ENCODE measurements around the gene NUMBL. TPM values are rescaled to one million over a fixed set of nuclear protein-coding genes. Genes with fewer than 3 reads are reported as not detected.

The NUMBL gene
- total RNA-seq, 1 experiment from 2014 or later, result 18.1 TPM

- DNase-seq (ENCODE audit: low read depth), result peak; percentile 85
These were observed 406 bp upstream of the NUMBL start for GRCh38 chr19:40690693-40691420.

GRCh38 chr19:40689339-40690049 lies 957 bp downstream of the NUMBL start:
- DNase-seq (ENCODE audit: low read depth), result peak; percentile 26

- DNase-seq (ENCODE audit: low read depth), result no peak
These were observed 1.5 kb downstream of the NUMBL start for GRCh38 chr19:40688987-40689338.

GRCh38 chr19:40688309-40688708 lies 2.1 kb downstream of the NUMBL start:
- DNase-seq (ENCODE audit: low read depth), result no peak

- DNase-seq (ENCODE audit: low read depth), result no peak
These were observed 2.9 kb downstream of the NUMBL start for GRCh38 chr19:40687525-40688016.

- no peak for DNase-seq (ENCODE audit: low read depth)
These were observed 3.4 kb downstream of the NUMBL start for GRCh38 chr19:40686882-40687524.

- DNase-seq (ENCODE audit: low read depth), result no peak
These were observed 4.9 kb downstream of the NUMBL start for GRCh38 chr19:40685563-40685962.

GRCh38 chr19:40685016-40685526 lies 5.4 kb downstream of the NUMBL start:
- DNase-seq (ENCODE audit: low read depth), result no peak

- no peak for DNase-seq (ENCODE audit: low read depth)
These were observed 6.2 kb downstream of the NUMBL start for GRCh38 chr19:40684280-40684679.

GRCh38 chr19:40683437-40683836 lies 7.0 kb downstream of the NUMBL start:
- DNase-seq (ENCODE audit: low read depth), result no peak

GRCh38 chr19:40682431-40682964 lies 8.0 kb downstream of the NUMBL start:
- DNase-seq (ENCODE audit: low read depth), result no peak

- DNase-seq (ENCODE audit: low read depth), result no peak
These were observed 9.4 kb downstream of the NUMBL start for GRCh38 chr19:40681039-40681438.

- DNase-seq (ENCODE audit: low read depth), result no peak
These were observed 13.3 kb downstream of the NUMBL start for GRCh38 chr19:40677156-40677555.

GRCh38 chr19:40674291-40674690 lies 16.2 kb downstream of the NUMBL start:
- no peak for DNase-seq (ENCODE audit: low read depth)

- no peak for DNase-seq (ENCODE audit: low read depth)
These were observed 17.1 kb downstream of the NUMBL start for GRCh38 chr19:40673397-40673796.

GRCh38 chr19:40672573-40673299 lies 17.7 kb downstream of the NUMBL start:
- DNase-seq (ENCODE audit: low read depth), result no peak

- DNase-seq (ENCODE audit: low read depth), result no peak
These were observed 18.4 kb downstream of the NUMBL start for GRCh38 chr19:40672038-40672437.

GRCh38 chr19:40671404-40671803 lies 19.0 kb downstream of the NUMBL start:
- no peak for DNase-seq (ENCODE audit: low read depth)

GRCh38 chr19:40668991-40669614 lies 21.3 kb downstream of the NUMBL start:
- DNase-seq (ENCODE audit: low read depth), result no peak

- no peak for DNase-seq (ENCODE audit: low read depth)
These were observed 22.8 kb downstream of the NUMBL start for GRCh38 chr19:40667602-40668001.

- DNase-seq (ENCODE audit: low read depth), result no peak
These were observed 23.5 kb downstream of the NUMBL start for GRCh38 chr19:40666803-40667438.
